ENCODE data around the gene MXD4. TPM values are rescaled to one million over a fixed set of nuclear protein-coding genes. Genes with fewer than 3 reads are reported as not detected.

The MXD4 gene
- polyA plus RNA-seq, 1 donor (not counting 4 experiments of a cell fraction or from before 2014, with no cell fraction given), result 26.0 TPM

- H3K4me2 ChIP-seq (ENCODE audit: control insufficient read depth, extremely low read depth, insufficient read depth, low read depth, low read length), result no peak overlapping the region
- H3K9me3 ChIP-seq (ENCODE audit: control insufficient read depth, low read depth, low read length), result no peaks in the 10 kb centered on the region
- no peaks in the 10 kb centered on the region for H3K27me3 ChIP-seq (ENCODE audit: control insufficient read depth, extremely low read depth, insufficient read depth, low read length)
- H3K4me3 ChIP-seq (ENCODE audit: control insufficient read depth in 2 of 3, extremely low read depth in 1 of 3, insufficient read depth in 2 of 3, low read depth in 1 of 3, low read length in 3 of 3), result no peak overlapping the region
- dilution Hi-C loops (cut with MboI; ENCODE audit: extremely low pct_ligation_motif_present, low sequenced_read_pairs), result no loop called here
- no peaks in the 10 kb centered on the region for H3K4me1 ChIP-seq (ENCODE audit: control insufficient read depth, extremely low read depth, insufficient read depth, low read length)
- H3K9me1 ChIP-seq (ENCODE audit: control insufficient read depth, extremely low read depth, insufficient read depth, low read length), result no peaks in the 10 kb centered on the region
- DNase-seq (ENCODE audit: low read depth, low spot score) (no peak), FAIRE-seq (no peak)
- no peaks in the 10 kb centered on the region for H3K36me3 ChIP-seq (ENCODE audit: control insufficient read depth in 2 of 2, extremely low read depth in 1 of 2, insufficient read depth in 2 of 2, low read length in 2 of 2)
- H3K27ac ChIP-seq (ENCODE audit: control insufficient read depth, insufficient read depth, low read length), result no peak overlapping the region
- no peaks in the 10 kb centered on the region for H3K79me2 ChIP-seq (ENCODE audit: control insufficient read depth, insufficient read depth, low read length)
- H2AFZ ChIP-seq (ENCODE audit: control insufficient read depth, low read length), result no peak overlapping the region
- H4K20me1 ChIP-seq (ENCODE audit: control insufficient read depth, extremely low read depth, insufficient read depth, low read length), result no peaks in the 10 kb centered on the region
- H3K9ac ChIP-seq (ENCODE audit: control insufficient read depth, extremely low read depth, insufficient read depth, low read length), result no peak overlapping the region
- TF ChIP-seq CTCF (optimal IDR thresholded peaks at IDR 0.05 in 1 of 3, IDR thresholded peaks at IDR 0.05 in 1 of 3, conservative IDR thresholded peaks at IDR 0.05 in 1 of 3; ENCODE audit: extremely low read depth in 1 of 3, insufficient read depth in 2 of 3, low read length in 3 of 3) (no peak), EZH2 (IDR thresholded peaks at IDR 0.05; ENCODE audit: low read length) (no peak)
Measured at GRCh38 chr4:2273221-2273620, 11.3 kb upstream of the MXD4 start.

GRCh38 chr4:2272828-2273120 is 10.9 kb upstream of the MXD4 start:
- no peak overlapping the region for H2AFZ ChIP-seq (ENCODE audit: control insufficient read depth, low read length)
- H3K36me3 ChIP-seq (ENCODE audit: control insufficient read depth in 2 of 2, extremely low read depth in 1 of 2, insufficient read depth in 2 of 2, low read length in 2 of 2), result no peaks in the 10 kb centered on the region
- H3K9ac ChIP-seq (ENCODE audit: control insufficient read depth, extremely low read depth, insufficient read depth, low read length), result no peak overlapping the region
- no peaks in the 10 kb centered on the region for H3K79me2 ChIP-seq (ENCODE audit: control insufficient read depth, insufficient read depth, low read length)
- dilution Hi-C loops (cut with MboI; ENCODE audit: extremely low pct_ligation_motif_present, low sequenced_read_pairs), result no loop called here
- FAIRE-seq (no peak), DNase-seq (ENCODE audit: low read depth, low spot score) (no peak)
- no peaks in the 10 kb centered on the region for H3K9me3 ChIP-seq (ENCODE audit: control insufficient read depth, low read depth, low read length)
- no peak overlapping the region for H3K4me2 ChIP-seq (ENCODE audit: control insufficient read depth, extremely low read depth, insufficient read depth, low read depth, low read length)
- TF ChIP-seq CTCF (optimal IDR thresholded peaks at IDR 0.05 in 1 of 3, IDR thresholded peaks at IDR 0.05 in 1 of 3, conservative IDR thresholded peaks at IDR 0.05 in 1 of 3; ENCODE audit: extremely low read depth in 1 of 3, insufficient read depth in 2 of 3, low read length in 3 of 3) (no peak), EZH2 (IDR thresholded peaks at IDR 0.05; ENCODE audit: low read length) (no peak)
- H3K27ac ChIP-seq (ENCODE audit: control insufficient read depth, insufficient read depth, low read length), result no peak overlapping the region
- no peak overlapping the region for H3K4me3 ChIP-seq (ENCODE audit: control insufficient read depth in 2 of 3, extremely low read depth in 1 of 3, insufficient read depth in 2 of 3, low read depth in 1 of 3, low read length in 3 of 3)
- H3K27me3 ChIP-seq (ENCODE audit: control insufficient read depth, extremely low read depth, insufficient read depth, low read length), result no peaks in the 10 kb centered on the region
- H3K9me1 ChIP-seq (ENCODE audit: control insufficient read depth, extremely low read depth, insufficient read depth, low read length), result no peaks in the 10 kb centered on the region
- H4K20me1 ChIP-seq (ENCODE audit: control insufficient read depth, extremely low read depth, insufficient read depth, low read length), result no peaks in the 10 kb centered on the region
- H3K4me1 ChIP-seq (ENCODE audit: control insufficient read depth, extremely low read depth, insufficient read depth, low read length), result no peaks in the 10 kb centered on the region

Measured in keratinocyte (primary cell).